Smooth muscle cell (in vitro differentiated cells): Measurements from ENCODE around the gene UBE2K. TPM values are rescaled to one million over a fixed set of nuclear protein-coding genes. Genes with fewer than 3 reads are reported as not detected.

Experiments used
- DNase-seq: peaks from one replicate; lab custom pipeline; 2025; ENCODE audit not compliant: unreplicated experiment; lab: John Stamatoyannopoulos, UW
- H2AFZ ChIP-seq: fragments of 200-600 bp; sonication (generic); 2 replicates; pipeline ENCODE4 v1.6.0; 2016; ENCODE audit warnings: antibody characterized with exemption, low read depth, mild to moderate bottlenecking
- H3F3A ChIP-seq: fragments of 200-600 bp; sonication (generic); 2 replicates; pipeline ENCODE4 v1.6.0; 2017; ENCODE audit warnings: antibody characterized with exemption, low read depth
- H3K27ac ChIP-seq: fragments of 200-600 bp; sonication (generic); 2 replicates; pipeline ENCODE4 v1.5.1; 2016; ENCODE audit warnings: low read depth, mild to moderate bottlenecking
- H3K27me3 ChIP-seq: fragments of 200-600 bp; sonication (generic); 2 replicates; pipeline ENCODE4 v1.6.1; 2016; ENCODE audit warnings: low read depth, mild to moderate bottlenecking
- H3K36me3 ChIP-seq: fragments of 200-600 bp; sonication (generic); 2 replicates; pipeline ENCODE4 v1.5.1; 2016; ENCODE audit warnings: low read depth
- H3K4me1 ChIP-seq: fragments of 200-600 bp; sonication (generic); 2 replicates; pipeline ENCODE4 v1.5.1; 2016; ENCODE audit warnings: low read depth
- H3K4me2 ChIP-seq: fragments of 200-600 bp; sonication (generic); 2 replicates; pipeline ENCODE4 v1.6.0; 2016; ENCODE audit warnings: mild to moderate bottlenecking
- H3K4me3 ChIP-seq: fragments of 200-600 bp; sonication (generic); 2 replicates; pipeline ENCODE4 v1.5.1; 2016; ENCODE audit warnings: mild to moderate bottlenecking
- H3K79me2 ChIP-seq: fragments of 200-600 bp; sonication (generic); 2 replicates; pipeline ENCODE4 v1.6.0; 2016; ENCODE audit warnings: low read depth, mild to moderate bottlenecking
- H3K9ac ChIP-seq: fragments of 200-600 bp; sonication (generic); 2 replicates; pipeline ENCODE4 v1.6.0; 2016; ENCODE audit warnings: low read depth
- H3K9me3 ChIP-seq: fragments of 200-600 bp; sonication (generic); replicated peaks from 2 replicates; pipeline ENCODE4 v1.5.1; 2016; ENCODE audit warnings: low read depth
- H4K20me1 ChIP-seq: fragments of 200-600 bp; sonication (generic); 2 replicates; pipeline ENCODE4 v1.6.0; 2016; ENCODE audit warnings: low read depth
- WGBS: methylation state at CpG from one replicate; pipeline ENCODE4 v1.1.7; 2016; ENCODE audit warnings: low lambda C conversion rate; 5-methylcytosine and 5-hydroxymethylcytosine counted together
- polyA plus RNA-seq: library from polyadenylated mRNA; unstranded; fragments of >200 nt; fragmentation: Nextera tagmentation; extraction: Ambion mirVana; gene quantifications from 2 replicates; pipeline ENCODE4 v1.2.1, GENCODE V29; 2016
- total RNA-seq: library from RNA; depleted of rRNA; stranded (reverse); fragments of >200 nt; gene quantifications from 2 replicates; pipeline ENCODE4 v1.2.3, GENCODE V29; 2014
- TF ChIP-seq, protein P1 (sequence below): fragments of 200-600 bp; sonication (generic); IDR thresholded peaks from 2 replicates; pipeline ENCODE4 v1.5.1; 2017; ENCODE audit warnings: borderline replicate concordance, mild to moderate bottlenecking, antibody characterized with exemption; ENCODE audit not compliant: insufficient read depth, poor library complexity, severe bottlenecking

The UBE2K gene
- total and polyA plus RNA-seq, 2 experiments from 2014 or later = 25.8 to 84.1 TPM

DNA sequence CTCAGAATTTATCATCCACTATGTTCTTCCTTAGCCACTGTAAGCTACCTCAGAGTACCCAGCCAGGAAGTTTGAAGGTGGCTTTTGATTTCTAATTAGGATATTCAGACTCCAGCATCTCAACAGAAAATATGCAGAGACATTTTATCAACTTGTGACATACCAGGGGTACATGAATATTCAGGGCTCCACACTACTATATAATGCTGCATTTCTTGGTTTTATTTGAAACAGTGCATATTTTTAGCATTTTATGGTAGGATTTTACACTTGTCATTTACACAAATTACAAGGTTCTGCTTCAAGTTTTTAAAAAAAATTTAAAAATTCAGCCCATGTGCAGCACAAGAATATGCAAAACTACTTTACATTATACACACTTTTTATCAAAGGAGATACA, 124.7 kb downstream of the UBE2K start:
- no peaks in the 10 kb centered on the region for H3K27me3 ChIP-seq
- peaks cover 3% of the 10 kb centered on the region for H3F3A ChIP-seq
- H3K36me3 ChIP-seq = no peaks in the 10 kb centered on the region
- H3K4me3 ChIP-seq = no peak overlapping the region
- H3K9ac ChIP-seq = no peak overlapping the region
- H2AFZ ChIP-seq = no peak overlapping the region
- H3K4me2 ChIP-seq = no peak overlapping the region
- no peaks in the 10 kb centered on the region for H3K4me1 ChIP-seq
- no peak overlapping the region for H3K27ac ChIP-seq
- no peak for DNase-seq
- H3K79me2 ChIP-seq = no peaks in the 10 kb centered on the region
- TF ChIP-seq, protein P1, sequence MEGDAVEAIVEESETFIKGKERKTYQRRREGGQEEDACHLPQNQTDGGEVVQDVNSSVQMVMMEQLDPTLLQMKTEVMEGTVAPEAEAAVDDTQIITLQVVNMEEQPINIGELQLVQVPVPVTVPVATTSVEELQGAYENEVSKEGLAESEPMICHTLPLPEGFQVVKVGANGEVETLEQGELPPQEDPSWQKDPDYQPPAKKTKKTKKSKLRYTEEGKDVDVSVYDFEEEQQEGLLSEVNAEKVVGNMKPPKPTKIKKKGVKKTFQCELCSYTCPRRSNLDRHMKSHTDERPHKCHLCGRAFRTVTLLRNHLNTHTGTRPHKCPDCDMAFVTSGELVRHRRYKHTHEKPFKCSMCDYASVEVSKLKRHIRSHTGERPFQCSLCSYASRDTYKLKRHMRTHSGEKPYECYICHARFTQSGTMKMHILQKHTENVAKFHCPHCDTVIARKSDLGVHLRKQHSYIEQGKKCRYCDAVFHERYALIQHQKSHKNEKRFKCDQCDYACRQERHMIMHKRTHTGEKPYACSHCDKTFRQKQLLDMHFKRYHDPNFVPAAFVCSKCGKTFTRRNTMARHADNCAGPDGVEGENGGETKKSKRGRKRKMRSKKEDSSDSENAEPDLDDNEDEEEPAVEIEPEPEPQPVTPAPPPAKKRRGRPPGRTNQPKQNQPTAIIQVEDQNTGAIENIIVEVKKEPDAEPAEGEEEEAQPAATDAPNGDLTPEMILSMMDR = no peak
- H3K9me3 ChIP-seq = no peaks in the 10 kb centered on the region
- H4K20me1 ChIP-seq = peaks cover 11% of the 10 kb centered on the region

DNA sequence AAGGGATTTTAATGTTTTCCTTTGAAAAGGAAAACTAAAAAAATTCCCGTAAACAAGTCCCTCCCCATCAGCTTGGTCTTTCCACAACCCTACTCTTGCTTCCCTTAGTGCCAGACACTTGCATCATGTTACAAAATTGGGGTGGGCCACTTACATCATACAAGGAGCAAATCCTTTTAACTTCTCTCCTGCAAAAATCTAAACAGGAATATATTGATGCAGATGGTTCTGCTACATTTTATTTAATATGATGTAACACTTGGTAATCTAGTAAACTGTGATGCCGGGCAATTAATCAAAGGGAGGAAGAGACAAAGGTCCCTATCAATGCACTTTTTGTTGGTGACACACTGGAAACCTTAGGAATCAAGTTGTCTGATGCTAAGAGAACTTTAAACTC, 125.3 kb downstream of the UBE2K start:
- 66% methylated on average over 2 of the region's 2 CpGs for WGBS

DNA sequence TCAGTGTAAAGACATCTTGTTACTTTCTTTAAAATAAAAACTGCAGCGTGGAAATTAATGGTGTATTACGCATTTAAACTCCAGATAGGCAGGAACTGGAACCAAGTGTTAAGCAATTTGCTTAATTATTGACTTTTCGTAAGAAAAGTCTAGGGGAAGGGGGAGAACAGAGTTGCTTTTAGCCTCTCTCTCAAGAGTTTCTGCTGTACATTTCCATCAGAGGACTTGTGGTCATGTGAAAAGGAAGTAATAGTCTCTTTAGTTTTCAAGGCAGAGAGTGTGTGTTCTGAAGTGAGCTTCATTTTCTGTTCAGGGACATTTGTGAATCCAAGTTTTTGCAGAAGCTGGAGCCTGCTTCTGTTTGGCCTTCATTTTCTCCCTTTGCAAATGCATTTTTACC, 127.2 kb downstream of the UBE2K start:
- H3K4me1 ChIP-seq = no peaks in the 10 kb centered on the region
- H4K20me1 ChIP-seq = peaks cover 11% of the 10 kb centered on the region
- H3K27ac ChIP-seq = peak overlapping the region; percentile 32
- no peak for DNase-seq
- H3K9me3 ChIP-seq = no peaks in the 10 kb centered on the region
- peaks cover 3% of the 10 kb centered on the region for H3F3A ChIP-seq
- no peaks in the 10 kb centered on the region for H3K79me2 ChIP-seq
- H2AFZ ChIP-seq = no peak overlapping the region
- H3K4me3 ChIP-seq = no peak overlapping the region
- no peaks in the 10 kb centered on the region for H3K27me3 ChIP-seq
- H3K4me2 ChIP-seq = no peak overlapping the region
- TF ChIP-seq, protein P1 = no peak
- WGBS = 95% methylated on average over 3 of the region's 3 CpGs
- H3K36me3 ChIP-seq = no peaks in the 10 kb centered on the region
- H3K9ac ChIP-seq = no peak overlapping the region

More for the DNA sequence above, 125.3 kb downstream of the UBE2K start:
- no peak overlapping the region for H3K9ac ChIP-seq
- H3K4me2 ChIP-seq = no peak overlapping the region
- H3K36me3 ChIP-seq = no peaks in the 10 kb centered on the region
- H3K27ac ChIP-seq = no peak overlapping the region
- H2AFZ ChIP-seq = no peak overlapping the region
- H4K20me1 ChIP-seq = peaks cover 11% of the 10 kb centered on the region
- no peaks in the 10 kb centered on the region for H3K4me1 ChIP-seq
- H3K4me3 ChIP-seq = no peak overlapping the region
- H3F3A ChIP-seq = peaks cover 3% of the 10 kb centered on the region
- H3K27me3 ChIP-seq = no peaks in the 10 kb centered on the region
- no peaks in the 10 kb centered on the region for H3K79me2 ChIP-seq
- DNase-seq = no peak
- TF ChIP-seq, protein P1 = no peak
- no peaks in the 10 kb centered on the region for H3K9me3 ChIP-seq

DNA sequence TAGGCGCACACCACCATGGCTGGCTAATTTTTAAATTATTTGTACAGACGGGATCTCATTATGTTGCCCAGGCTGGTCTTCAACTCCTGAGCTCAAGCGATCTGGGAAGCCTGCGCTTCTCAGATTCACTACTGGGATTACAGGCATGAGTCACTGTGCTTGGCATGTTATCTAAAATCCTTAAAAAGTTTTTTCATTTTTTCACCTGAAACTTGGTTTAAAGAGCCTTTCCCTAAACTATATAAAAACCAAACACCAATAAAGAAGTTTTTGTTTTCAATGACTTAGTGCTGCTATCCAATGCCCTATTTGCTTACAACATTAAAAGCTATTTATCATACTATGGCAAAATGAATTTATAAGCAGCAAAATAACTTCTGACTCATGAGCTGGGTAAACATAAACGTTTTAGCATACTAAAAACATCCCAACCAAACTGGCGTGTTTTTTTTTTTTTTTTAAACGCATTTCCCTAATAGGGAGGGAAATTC, 127.8 kb downstream of the UBE2K start:
- no peak for DNase-seq
- H2AFZ ChIP-seq = no peak overlapping the region
- TF ChIP-seq, protein P1 = no peak
- WGBS = 29% methylated on average over 7 of the region's 7 CpGs
- H3K27me3 ChIP-seq = no peaks in the 10 kb centered on the region
- no peaks in the 10 kb centered on the region for H3K4me1 ChIP-seq
- no peaks in the 10 kb centered on the region for H3K9me3 ChIP-seq
- no peaks in the 10 kb centered on the region for H3K36me3 ChIP-seq
- no peaks in the 10 kb centered on the region for H3K79me2 ChIP-seq
- peaks cover 3% of the 10 kb centered on the region for H3F3A ChIP-seq
- peak overlapping the region; percentile 32 for H3K27ac ChIP-seq
- peak overlapping the region; percentile 36 for H3K4me2 ChIP-seq
- no peak overlapping the region for H3K4me3 ChIP-seq
- H4K20me1 ChIP-seq = peaks cover 11% of the 10 kb centered on the region
- no peak overlapping the region for H3K9ac ChIP-seq
